ENCODE measurements around the gene CPA4.

GRCh38 chr7:130293521-130293920, 560 bp downstream of the CPA4 start:
- TF ChIP-seq POLR2A (IDR thresholded peaks at IDR 0.05; ENCODE audit: low read depth, low read length) (no peak), TAF1 (IDR thresholded peaks at IDR 0.05; ENCODE audit: borderline replicate concordance, low read depth, low read length) (no peak), POLR2AphosphoS5 (IDR thresholded peaks at IDR 0.05; ENCODE audit: low read depth, low read length) (no peak)

Data from GM12892 (cell line).